Testis (tissue), 2 donors: ENCODE data around the gene PTEN.

ENCODE experiments used
- CTCF ChIP-seq, 3 experiments: fragments of 450-650 bp in 2 of 3; fragments of 200-600 bp in 1 of 3; sonication (generic) in 1 of 3; IDR thresholded peaks; one replicate each; pipeline ENCODE4 v1.5.1; 2016 to 2019; ENCODE audit warnings: antibody characterized with exemption in 3 of 3, mild to moderate bottlenecking in 2 of 3, moderate library complexity in 1 of 3
- POLR2A ChIP-seq: fragments of 450-650 bp; IDR thresholded peaks from one replicate; pipeline ENCODE4 v1.6.1; 2017; ENCODE audit warnings: antibody characterized with exemption, mild to moderate bottlenecking, moderate library complexity

GRCh38 chr10:87973635-87974034 is 110.2 kb downstream of the PTEN start:
- TF ChIP-seq POLR2A (no peak), CTCF (IDR thresholded peaks at IDR 0.05) (no peak)
